ENCODE results near the gene ALDH16A1.

Gene ALDH16A1

DNA sequence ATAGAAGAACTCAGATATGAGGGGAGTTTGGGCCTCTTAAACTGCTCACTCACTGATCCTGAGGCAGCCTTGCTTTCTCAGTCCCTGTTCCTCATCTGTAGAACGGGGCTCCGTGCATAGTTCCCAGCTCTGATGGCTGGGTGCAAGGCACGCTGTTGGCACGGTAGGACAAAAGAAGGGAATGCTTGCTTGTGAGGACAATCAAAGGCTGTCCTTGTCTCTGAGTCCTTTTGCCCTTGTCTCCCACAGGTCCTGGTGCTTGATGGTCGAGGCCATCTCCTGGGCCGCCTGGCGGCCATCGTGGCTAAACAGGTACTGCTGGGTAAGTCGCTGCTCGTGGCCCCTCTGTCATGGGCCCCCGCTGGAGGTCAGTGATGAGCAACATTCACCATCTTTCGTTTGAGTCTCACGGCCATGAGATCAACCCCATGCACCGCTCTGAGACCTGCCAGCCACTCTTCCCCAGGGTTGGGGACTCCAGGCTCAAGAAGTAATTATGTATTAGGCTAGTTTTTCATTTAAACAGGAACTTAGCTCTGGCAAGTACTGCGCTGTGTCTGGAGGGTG, 36.7 kb downstream of the ALDH16A1 start:
- TF ChIP-seq ZNF274 (IDR thresholded peaks at IDR 0.05; ENCODE audit: low read depth, low read length): no peak
- H3K4me3 ChIP-seq (ENCODE audit: low read length): peak overlapping the region; percentile 96

- TF ChIP-seq ZNF274 (IDR thresholded peaks at IDR 0.05; ENCODE audit: low read depth, low read length): no peak
- H3K4me3 ChIP-seq (ENCODE audit: low read length): no peak overlapping the region
These were observed 37.4 kb downstream of the ALDH16A1 start for GRCh38 chr19:49490287-49491029.

GRCh38 chr19:49491030-49491803, 38.2 kb downstream of the ALDH16A1 start:
- H3K4me3 ChIP-seq (ENCODE audit: low read length): no peak overlapping the region
- no peak for TF ChIP-seq ZNF274 (IDR thresholded peaks at IDR 0.05; ENCODE audit: low read depth, low read length)

- no peak overlapping the region for H3K4me3 ChIP-seq (ENCODE audit: low read length)
- no peak for TF ChIP-seq ZNF274 (IDR thresholded peaks at IDR 0.05; ENCODE audit: low read depth, low read length)
These were observed 39.0 kb downstream of the ALDH16A1 start for GRCh38 chr19:49491804-49492572.

GRCh38 chr19:49492573-49493405, 39.8 kb downstream of the ALDH16A1 start:
- no peak for TF ChIP-seq ZNF274 (IDR thresholded peaks at IDR 0.05; ENCODE audit: low read depth, low read length)
- no peak overlapping the region for H3K4me3 ChIP-seq (ENCODE audit: low read length)

- peak overlapping the region; percentile 98 for H3K4me3 ChIP-seq (ENCODE audit: low read length)
- TF ChIP-seq ZNF274 (IDR thresholded peaks at IDR 0.05; ENCODE audit: low read depth, low read length): no peak
These were observed 43.6 kb downstream of the ALDH16A1 start for GRCh38 chr19:49496574-49497008.

GRCh38 chr19:49497047-49497788, 44.2 kb downstream of the ALDH16A1 start:
- TF ChIP-seq ZNF274 (IDR thresholded peaks at IDR 0.05; ENCODE audit: low read depth, low read length): no peak

GRCh38 chr19:49497789-49498103, 44.7 kb downstream of the ALDH16A1 start:
- peak overlapping the region; percentile 98 for H3K4me3 ChIP-seq (ENCODE audit: low read length)
- TF ChIP-seq ZNF274 (IDR thresholded peaks at IDR 0.05; ENCODE audit: low read depth, low read length): no peak

More at GRCh38 chr19:49497047-49497788, 44.2 kb downstream of the ALDH16A1 start:
- H3K4me3 ChIP-seq (ENCODE audit: low read length): peak overlapping the region; percentile 98

DNA sequence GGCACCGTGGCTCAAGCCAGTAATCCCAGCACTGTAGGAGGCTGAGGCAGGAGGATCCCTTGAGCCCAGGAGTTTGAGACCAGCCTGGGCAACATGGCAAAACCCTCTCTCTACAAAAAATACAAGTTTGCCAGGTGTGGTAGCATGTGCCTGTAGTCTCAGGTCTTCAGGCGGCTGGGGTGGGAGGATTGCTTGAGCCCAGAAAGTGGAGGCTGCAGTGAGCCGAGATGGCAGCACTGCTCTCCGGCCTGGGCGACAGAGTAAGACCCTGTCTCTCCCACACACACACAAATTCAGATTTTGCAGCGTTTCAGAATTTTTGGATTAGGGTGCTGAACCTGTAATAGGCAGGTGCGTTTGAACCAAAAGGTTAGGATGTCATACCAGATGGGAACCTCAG, 45.5 kb downstream of the ALDH16A1 start:
- peak overlapping the region; percentile 21; the same call in 1 of the 2 replicates for H3K4me3 ChIP-seq (ENCODE audit: low read length)
- no peak for TF ChIP-seq ZNF274 (IDR thresholded peaks at IDR 0.05; ENCODE audit: low read depth, low read length)

DNA sequence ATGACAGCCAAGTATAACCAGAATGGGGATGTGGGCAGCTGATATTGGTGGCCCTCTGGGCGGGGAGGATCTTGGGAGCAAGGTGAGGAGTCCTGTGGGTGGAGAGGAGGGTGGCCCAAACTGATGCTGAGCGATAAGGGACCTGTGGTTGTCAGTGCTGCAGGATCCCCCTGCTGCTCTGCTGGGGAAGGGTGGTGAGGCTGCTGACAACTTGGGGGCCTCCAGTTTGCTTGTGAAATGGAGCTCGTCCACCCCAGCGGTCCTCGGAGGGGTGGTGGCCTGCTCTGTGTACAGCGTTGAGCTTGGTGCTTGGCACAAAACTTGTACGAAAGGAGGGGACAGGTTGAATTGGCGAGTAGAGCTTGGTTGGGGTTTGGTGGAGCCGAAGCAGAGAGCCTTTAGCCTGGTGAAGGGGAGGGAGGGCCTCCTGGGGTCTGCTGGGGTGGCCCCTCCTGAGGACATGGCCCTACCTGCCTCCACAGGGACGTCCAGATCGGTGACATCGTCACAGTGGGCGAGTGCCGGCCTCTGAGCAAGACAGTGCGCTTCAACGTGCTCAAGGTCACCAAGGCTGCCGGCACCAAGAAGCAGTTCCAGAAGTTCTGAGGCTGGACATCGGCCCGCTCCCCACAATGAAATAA, 46.1 kb downstream of the ALDH16A1 start:
- H3K4me3 ChIP-seq (ENCODE audit: low read length): peak overlapping the region; percentile 21; the same call in 1 of the 2 replicates
- no peak for TF ChIP-seq ZNF274 (IDR thresholded peaks at IDR 0.05; ENCODE audit: low read depth, low read length)

DNA sequence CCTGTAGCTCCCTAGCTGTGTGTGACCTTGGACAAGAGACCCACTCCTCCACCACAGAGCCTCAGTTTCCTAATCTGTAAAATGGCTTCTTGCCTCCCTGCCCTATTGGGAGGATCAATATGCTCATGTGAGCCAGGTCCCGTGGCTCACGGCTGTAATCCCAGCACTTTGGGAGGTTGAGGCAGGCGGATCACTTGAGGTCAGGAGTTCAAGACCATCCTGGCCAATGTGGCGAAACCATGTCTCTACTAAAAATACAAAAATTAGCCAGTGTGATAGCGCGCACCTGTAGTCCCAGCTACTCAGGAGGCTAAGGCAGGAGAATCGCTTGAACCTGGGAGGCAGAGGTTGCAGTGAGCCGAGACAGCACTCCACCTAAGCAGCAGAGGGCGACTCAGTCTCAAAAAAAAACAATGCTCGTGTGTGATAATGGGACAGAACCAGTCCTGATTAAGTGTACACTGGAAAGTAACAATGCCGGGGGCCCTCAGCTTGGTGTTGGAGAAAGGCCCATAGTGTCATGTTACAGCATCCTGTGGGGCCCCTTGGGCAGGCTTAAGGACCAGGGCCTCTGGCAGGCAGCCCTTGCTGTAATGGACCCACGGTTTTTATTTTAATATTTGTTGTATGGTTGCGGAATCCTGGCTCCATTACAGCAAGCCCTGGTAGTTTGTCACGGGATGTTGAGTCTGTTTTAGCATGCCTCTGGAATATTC, 50.0 kb downstream of the ALDH16A1 start:
- H3K4me3 ChIP-seq (ENCODE audit: low read length): no peak overlapping the region
- no peak for TF ChIP-seq ZNF274 (IDR thresholded peaks at IDR 0.05; ENCODE audit: low read depth, low read length)

GRCh38 chr19:49503582-49503962, 50.5 kb downstream of the ALDH16A1 start:
- no peak for TF ChIP-seq ZNF274 (IDR thresholded peaks at IDR 0.05; ENCODE audit: low read depth, low read length)
- H3K4me3 ChIP-seq (ENCODE audit: low read length): no peak overlapping the region
